Activated CD4-positive, alpha-beta T cell treated with anti-CD3 and anti-CD28 coated beads, Interleukin-2, amount 50 U/mL, for 1 hour (primary cell): ENCODE results near the gene RNF115.
"Not testable (repeated sequence)": the region's sequence is repeated elsewhere in the genome, so short reads cannot be mapped to it uniquely, and the experiment has no call there.

ENCODE experiments used
- DNase-seq: peaks from one replicate; pipeline ENCODE4 v3.0.0-alpha.2; 2020

RNF115 gene

GRCh38 chr1:145771056-145771455 lies 52.8 kb downstream of the RNF115 start:
- DNase-seq, result no peak

GRCh38 chr1:145768004-145768403 lies 55.9 kb downstream of the RNF115 start:
- DNase-seq, result not testable (repeated sequence)

DNA sequence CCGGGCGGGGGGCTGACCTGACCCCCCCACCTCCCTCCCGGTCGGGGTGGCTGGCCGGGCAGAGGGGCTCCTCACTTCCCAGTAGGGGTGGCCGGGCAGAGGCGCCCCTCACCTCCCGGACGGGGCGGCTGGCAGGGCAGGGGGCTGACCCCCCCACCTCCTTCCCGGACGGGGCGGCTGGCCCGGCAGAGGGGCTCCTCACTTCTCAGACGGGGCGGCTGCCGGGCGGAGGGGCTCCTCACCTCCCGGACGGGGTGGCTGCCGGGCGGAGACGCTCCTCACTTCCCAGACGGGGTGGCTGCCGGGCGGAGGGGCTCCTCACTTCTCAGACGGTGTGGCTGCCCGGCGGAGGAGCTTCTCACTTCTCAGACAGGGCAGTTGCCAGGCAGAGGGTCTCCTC lies 57.0 kb downstream of the RNF115 start:
- not testable (repeated sequence) for DNase-seq

DNA sequence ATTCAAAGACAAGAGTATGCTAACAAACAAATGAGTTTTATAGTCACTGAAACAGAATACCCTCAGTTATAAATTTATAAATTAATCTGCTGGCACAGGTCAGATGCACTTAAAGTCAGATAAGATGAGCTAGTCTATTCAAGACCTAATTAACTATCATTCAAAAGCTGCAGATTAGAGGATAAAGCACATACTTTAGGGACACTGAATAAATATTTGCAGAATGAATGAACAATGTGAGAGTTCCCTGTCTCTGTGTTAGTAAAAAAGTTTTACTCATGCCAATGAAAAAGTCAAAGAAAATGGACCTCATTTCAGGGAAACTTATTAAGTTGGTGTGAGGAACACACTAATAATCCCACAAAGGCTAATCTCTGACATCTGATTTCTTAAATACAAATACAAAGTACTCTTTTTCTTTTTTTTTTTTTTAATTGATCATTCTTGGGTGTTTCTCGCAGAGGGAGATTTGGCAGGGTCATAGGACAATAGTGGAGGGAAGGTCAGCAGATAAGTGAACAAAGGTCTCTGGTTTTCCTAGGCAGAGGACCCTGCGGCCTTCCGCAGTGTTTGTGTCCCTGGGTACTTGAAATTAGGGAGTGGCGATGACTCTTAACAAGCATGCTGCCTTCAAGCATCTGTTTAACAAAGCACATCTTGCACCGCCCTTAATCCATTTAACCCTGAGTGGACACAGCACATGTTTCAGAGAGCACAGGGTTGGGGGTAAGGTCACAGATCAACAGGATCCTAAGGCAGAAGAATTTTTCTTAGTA lies 58.1 kb downstream of the RNF115 start:
- DNase-seq, result not testable (repeated sequence)

DNA sequence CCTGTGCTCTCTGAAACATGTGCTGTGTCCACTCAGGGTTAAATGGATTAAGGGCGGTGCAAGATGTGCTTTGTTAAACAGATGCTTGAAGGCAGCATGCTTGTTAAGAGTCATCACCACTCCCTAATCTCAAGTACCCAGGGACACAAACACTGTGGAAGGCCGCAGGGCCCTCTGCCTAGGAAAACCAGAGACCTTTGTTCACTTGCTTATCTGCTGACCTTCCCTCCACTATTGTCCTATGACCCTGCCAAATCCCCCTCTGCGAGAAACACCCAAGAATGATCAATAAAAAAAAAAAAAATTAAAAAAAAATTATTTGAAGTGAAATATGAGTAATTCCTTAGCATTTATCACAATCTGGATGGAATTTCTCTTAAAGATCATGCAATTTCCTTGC lies 58.8 kb downstream of the RNF115 start:
- not testable (repeated sequence) for DNase-seq

DNA sequence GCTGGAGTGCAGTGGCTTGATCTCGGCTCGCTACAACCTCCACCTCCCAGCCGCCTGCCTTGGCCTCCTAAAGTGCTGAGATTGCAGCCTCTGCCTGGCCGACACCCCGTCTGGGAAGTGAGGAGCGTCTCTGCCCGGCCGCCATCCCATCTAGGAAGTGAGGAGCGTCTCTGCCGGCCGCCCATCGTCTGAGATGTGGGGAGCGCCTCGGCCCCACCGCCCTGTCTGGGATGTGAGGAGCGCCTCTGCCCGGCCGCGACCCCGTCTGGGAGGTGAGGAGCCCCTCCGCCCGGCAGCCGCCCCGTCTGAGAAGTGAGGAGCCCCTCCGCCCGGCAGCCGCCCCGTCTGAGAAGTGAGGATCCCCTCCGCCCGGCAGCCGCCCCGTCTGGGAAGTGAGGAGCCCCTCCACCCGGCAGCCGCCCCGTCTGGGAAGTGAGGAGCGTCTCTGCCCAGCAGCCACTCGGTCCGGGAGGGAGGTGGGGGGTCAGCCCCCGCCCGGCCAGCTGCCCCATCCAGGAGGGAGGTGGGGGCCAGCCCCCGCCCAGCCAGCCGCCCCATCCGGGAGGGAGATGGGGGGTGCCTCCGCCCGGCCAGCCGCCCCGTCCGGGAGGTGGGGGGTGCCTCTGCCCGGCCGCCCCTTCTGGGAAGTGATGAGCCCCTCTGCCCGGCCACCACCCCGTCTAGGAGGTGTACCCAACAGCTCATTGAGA lies 59.5 kb downstream of the RNF115 start:
- DNase-seq, result not testable (repeated sequence)

DNA sequence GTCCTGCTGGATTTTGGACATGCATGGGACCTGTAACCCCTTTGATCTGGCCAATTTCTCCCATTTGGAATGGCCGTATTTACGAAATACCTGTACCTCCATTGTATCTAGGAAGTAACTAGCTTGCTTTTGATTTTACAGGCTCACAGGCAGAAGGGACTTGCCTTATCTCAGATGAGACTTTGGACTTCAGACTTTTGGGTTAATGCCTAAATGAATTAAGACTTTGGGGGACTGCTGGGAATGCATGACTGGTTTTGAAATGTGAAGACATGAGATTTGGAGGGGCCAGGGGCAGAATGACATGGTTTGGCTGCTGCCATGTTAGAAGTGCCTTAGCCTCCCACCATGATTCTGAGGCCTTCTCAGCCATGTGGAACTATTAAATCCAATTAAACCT lies 61.9 kb downstream of the RNF115 start:
- DNase-seq, result not testable (repeated sequence)

- DNase-seq, result not testable (repeated sequence)
Observed at GRCh38 chr1:145761498-145761897, 62.4 kb downstream of the RNF115 start.

- DNase-seq, result not testable (repeated sequence)
Observed at GRCh38 chr1:145760395-145760949, 63.4 kb downstream of the RNF115 start.

GRCh38 chr1:145759721-145760120 lies 64.2 kb downstream of the RNF115 start:
- no peak for DNase-seq

GRCh38 chr1:145758575-145758974 lies 65.3 kb downstream of the RNF115 start:
- no peak for DNase-seq

DNA sequence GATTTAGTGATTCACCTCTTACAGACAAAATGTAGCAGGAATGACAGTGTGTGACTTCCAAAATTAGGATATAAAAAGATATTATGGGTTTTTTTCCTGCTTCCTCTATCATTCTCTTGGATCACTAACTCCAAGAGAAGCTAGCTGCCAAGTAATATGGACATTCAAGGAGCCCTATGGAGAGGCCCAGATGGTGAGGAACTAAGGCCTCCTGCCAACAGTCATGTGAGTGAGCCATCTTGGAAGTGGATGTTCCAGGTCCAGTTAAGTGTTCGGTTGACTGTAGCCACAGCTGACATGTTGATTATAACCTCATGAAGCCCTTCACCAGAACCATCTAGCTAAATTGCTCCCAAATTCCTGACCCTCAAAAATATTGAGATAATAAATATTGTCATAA lies 65.8 kb downstream of the RNF115 start:
- no peak for DNase-seq

DNA sequence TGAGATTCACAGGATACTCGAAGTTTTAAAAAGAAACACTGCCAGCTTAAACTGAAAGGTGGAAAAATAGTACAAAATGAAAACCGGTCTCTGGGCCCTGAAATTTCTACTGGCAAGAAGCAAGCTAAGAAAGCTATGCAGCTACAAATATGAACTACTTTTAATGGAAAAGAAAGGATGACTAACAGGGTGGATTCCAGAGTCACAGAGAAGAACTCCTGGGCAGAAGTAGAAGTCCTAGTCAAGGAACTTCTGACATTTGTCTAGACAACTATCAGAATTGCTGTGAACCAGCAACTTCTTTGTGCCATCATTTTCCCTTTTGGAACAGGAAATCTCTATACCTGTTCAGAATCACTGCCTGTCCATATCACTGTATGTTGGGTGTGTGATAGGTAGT lies 66.5 kb downstream of the RNF115 start:
- DNase-seq, result no peak

GRCh38 chr1:145751491-145752037 lies 72.3 kb downstream of the RNF115 start:
- DNase-seq, result no peak

GRCh38 chr1:145750426-145750825 lies 73.5 kb downstream of the RNF115 start:
- no peak for DNase-seq

DNA sequence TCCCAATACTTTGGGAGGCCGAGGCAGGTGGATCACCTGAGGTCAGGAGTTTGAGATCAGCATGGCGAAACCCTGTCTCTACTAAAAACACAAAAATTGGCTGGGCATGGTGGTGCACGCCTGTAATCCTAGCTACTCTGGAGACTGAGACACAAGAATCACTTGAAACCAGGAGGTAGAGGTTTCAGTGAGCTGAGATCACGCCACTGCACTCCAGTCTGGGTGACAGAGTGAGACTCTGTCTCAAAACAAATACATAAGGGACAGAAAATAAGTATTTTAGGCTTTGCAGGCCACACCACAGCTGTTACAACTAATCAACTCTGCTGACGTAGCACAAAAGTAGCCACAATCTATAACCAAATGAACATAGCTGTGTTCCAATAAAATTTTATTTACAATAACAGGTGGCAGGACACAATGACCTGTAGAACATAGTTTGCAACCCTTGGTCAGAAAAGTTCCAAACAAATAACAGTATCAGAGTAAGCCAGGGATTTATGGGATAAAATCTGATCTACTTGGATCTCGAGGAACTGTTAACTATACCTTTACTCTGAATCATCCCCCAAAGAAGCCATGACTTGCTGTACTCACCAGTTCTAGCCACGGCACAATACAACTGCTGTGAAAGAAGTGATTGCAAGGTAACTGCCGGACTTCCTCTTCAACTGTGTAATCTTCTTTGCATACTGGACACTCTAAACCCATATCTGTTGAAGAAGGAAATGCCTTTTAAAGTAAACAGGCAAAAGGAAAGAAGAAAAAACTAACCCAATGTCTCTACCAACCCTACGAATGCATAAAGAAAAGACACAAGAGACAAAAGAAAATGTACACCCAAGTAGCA lies 76.3 kb downstream of the RNF115 start:
- DNase-seq, result no peak

GRCh38 chr1:145740269-145740668 lies 83.6 kb downstream of the RNF115 start:
- no peak for DNase-seq

GRCh38 chr1:145736191-145736590 lies 87.7 kb downstream of the RNF115 start:
- DNase-seq, result no peak

DNA sequence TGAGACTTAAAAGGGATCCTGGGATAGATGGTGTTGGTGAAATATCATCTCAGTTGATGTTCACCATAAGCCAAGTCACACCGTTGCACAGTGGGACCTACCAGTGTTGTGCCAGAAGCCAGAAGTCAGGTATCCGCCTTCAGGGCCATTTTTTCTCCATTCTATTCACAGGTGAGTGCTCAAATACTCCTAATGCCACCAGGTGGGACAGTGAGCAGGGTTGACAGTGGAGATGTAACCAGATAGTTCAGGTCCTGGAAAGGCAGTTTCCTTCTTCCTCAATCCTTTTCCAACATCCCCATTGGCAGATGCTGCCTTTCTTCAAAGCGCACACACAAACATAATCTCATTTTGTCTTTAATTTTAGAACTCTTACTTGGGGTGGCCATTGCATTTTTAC lies 93.0 kb downstream of the RNF115 start:
- DNase-seq, result no peak

DNA sequence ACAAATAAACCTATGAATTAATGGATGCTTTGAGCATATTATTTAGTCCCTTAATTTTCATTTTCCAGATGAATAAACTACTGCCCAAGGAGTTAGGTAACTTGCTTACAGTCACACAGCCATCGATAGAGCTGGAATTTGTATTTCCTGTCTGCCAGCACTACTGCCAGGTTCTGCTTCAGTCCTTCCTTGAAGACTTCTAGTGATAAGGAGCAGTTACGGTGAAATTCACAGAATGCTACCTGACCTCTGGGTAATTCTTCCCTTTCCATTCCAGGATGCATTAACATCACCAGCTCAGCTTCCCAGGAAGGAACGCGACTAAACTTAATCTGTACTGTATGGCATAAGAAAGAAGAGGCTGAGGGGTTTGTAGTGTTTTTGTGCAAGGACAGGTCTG lies 93.4 kb downstream of the RNF115 start:
- DNase-seq, result no peak

DNA sequence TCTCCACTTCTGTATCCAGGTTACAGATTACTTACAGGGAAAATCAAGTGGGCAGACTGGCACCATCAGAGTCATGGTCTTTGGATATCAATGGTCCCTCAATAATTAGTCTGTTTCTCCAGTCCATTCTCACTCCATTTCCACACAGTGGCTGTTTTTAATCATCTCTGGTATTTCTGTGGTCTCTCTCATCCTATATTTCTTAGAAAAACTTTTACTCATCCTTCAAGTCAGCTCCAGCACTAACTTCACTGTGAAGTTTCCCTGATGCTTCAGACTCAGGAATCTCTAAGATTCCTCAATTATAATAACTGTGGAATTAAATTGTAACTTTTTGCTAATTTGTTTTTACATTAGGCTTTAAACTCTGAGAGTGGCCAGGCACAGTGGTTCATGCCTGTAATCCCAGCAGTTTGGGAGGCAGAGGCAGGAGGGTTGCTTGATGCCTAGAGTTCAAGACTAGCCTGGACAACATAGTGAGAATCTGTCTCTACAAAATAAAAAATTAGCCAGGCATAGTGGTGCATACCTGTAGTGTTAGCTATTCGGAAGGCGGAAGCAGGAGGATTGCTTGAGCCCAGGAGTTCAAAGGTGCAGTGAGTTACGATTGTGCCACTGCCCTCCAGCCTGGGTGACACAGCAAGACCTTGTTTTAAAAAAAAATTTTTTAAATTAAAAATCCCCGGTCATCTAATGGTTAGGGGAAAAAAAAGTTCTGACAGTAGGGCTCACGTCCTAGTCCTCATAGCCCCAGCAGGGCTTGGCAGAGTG lies 94.0 kb downstream of the RNF115 start:
- DNase-seq, result no peak

DNA sequence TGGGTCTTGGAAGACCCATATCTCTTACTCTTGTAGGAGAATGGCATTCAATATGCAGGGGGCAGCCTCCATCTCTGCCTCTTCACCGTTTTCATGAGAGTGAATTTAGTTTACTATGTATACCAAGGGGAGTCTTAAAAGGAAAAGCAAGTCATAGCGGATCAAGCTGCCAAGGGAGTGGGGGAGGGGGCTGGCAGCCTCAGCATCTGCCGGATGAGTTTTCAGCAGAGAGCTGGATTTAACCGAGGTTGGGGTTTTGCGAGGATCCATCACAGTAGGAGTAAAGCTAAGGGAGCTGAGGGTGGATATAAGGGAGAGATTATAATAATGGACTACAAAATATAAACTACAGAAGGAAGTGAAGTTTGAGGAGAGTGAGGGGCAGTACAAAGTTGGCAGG lies 94.7 kb downstream of the RNF115 start:
- DNase-seq, result no peak
